Body of pancreas (tissue), 4 donors: Measurements from ENCODE around the gene SOAT2.

Source experiments
- CTCF ChIP-seq, 7 experiments: fragments of 450-650 bp in 4 of 7; fragments of 200-600 bp in 3 of 7; sonication (generic) in 3 of 7; IDR thresholded peaks; one replicate each; pipeline ENCODE4 v1.5.1; 2016 to 2019; ENCODE audit warnings: antibody characterized with exemption in 7 of 7
- POLR2A ChIP-seq, 3 donors: fragments of 450-650 bp; IDR thresholded peaks; one replicate each; pipeline ENCODE4 v1.6.1; 2016; ENCODE audit warnings: antibody characterized with exemption in 3 of 3, mild to moderate bottlenecking in 2 of 3

GRCh38 chr12:53077030-53077429, 26.3 kb upstream of the SOAT2 start:
- no peak for TF ChIP-seq CTCF (IDR thresholded peaks at IDR 0.05)
- TF ChIP-seq POLR2A (IDR thresholded peaks at IDR 0.05) = no peak
